ENCODE results near the gene PIM3.
A peak's percentile ranks its signal among the peaks of the same experiment; 100 is the strongest.

Gene PIM3

GRCh38 chr22:49968313-49968830, 7.8 kb downstream of the PIM3 start:
- no peaks in the 10 kb centered on the region for H3K9me3 ChIP-seq (ENCODE audit: control insufficient read depth in 1 of 2, low read length in 2 of 2)
- no peaks in the 10 kb centered on the region for H3K27me3 ChIP-seq (ENCODE audit: control insufficient read depth in 1 of 2, insufficient read depth in 2 of 2, low read length in 2 of 2)
- H3K4me1 ChIP-seq (ENCODE audit: control insufficient read depth in 1 of 2, insufficient read depth in 2 of 2, low read length in 2 of 2) = peaks cover 33 to 46% of the 10 kb centered on the region in 2 donors
- H3K4me3 ChIP-seq (ENCODE audit: low read depth in 1 of 2, low read length in 2 of 2) = no peak overlapping the region
- no peak overlapping the region for H3K27ac ChIP-seq (ENCODE audit: low read depth, low read length)
- no peak overlapping the region for H3K9ac ChIP-seq (ENCODE audit: low read depth in 1 of 2, low read length in 2 of 2)
- H3K36me3 ChIP-seq (ENCODE audit: control insufficient read depth in 1 of 2, insufficient read depth in 2 of 2, low read length in 2 of 2) = peaks cover 4 to 6% of the 10 kb centered on the region in 2 donors

GRCh38 chr22:49968831-49969661, 8.5 kb downstream of the PIM3 start:
- peak overlapping the region in 1 of 2 donors; percentile 29 for H3K9ac ChIP-seq (ENCODE audit: low read depth in 1 of 2, low read length in 2 of 2)

GRCh38 chr22:49969751-49970527, 9.4 kb downstream of the PIM3 start:
- H3K4me3 ChIP-seq (ENCODE audit: low read depth in 1 of 2, low read length in 2 of 2) = peak overlapping the region in 1 of 2 donors; percentile 60
- H3K36me3 ChIP-seq (ENCODE audit: control insufficient read depth in 1 of 2, insufficient read depth in 2 of 2, low read length in 2 of 2) = no peaks in the 10 kb centered on the region
- peaks cover 30 to 36% of the 10 kb centered on the region in 2 donors for H3K4me1 ChIP-seq (ENCODE audit: control insufficient read depth in 1 of 2, insufficient read depth in 2 of 2, low read length in 2 of 2)
- peak overlapping the region; percentile 53 for H3K27ac ChIP-seq (ENCODE audit: low read depth, low read length)
- no peaks in the 10 kb centered on the region for H3K27me3 ChIP-seq (ENCODE audit: control insufficient read depth in 1 of 2, insufficient read depth in 2 of 2, low read length in 2 of 2)
- H3K9ac ChIP-seq (ENCODE audit: low read depth in 1 of 2, low read length in 2 of 2) = peak overlapping the region; percentile 6 to 29
- H3K9me3 ChIP-seq (ENCODE audit: control insufficient read depth in 1 of 2, low read length in 2 of 2) = no peaks in the 10 kb centered on the region

More at GRCh38 chr22:49968831-49969661, 8.5 kb downstream of the PIM3 start:
- peaks cover 31 to 39% of the 10 kb centered on the region in 2 donors for H3K4me1 ChIP-seq (ENCODE audit: control insufficient read depth in 1 of 2, insufficient read depth in 2 of 2, low read length in 2 of 2)
- no peaks in the 10 kb centered on the region for H3K27me3 ChIP-seq (ENCODE audit: control insufficient read depth in 1 of 2, insufficient read depth in 2 of 2, low read length in 2 of 2)
- no peaks in the 10 kb centered on the region for H3K9me3 ChIP-seq (ENCODE audit: control insufficient read depth in 1 of 2, low read length in 2 of 2)
- H3K4me3 ChIP-seq (ENCODE audit: low read depth in 1 of 2, low read length in 2 of 2) = no peak overlapping the region
- H3K27ac ChIP-seq (ENCODE audit: low read depth, low read length) = peak overlapping the region; percentile 50
- H3K36me3 ChIP-seq (ENCODE audit: control insufficient read depth in 1 of 2, insufficient read depth in 2 of 2, low read length in 2 of 2) = peaks cover 0 to 4% of the 10 kb centered on the region in 2 donors

GRCh38 chr22:49970528-49971231, 10.1 kb downstream of the PIM3 start:
- peak overlapping the region; percentile 86 for H3K27ac ChIP-seq (ENCODE audit: low read depth, low read length)
- no peaks in the 10 kb centered on the region for H3K27me3 ChIP-seq (ENCODE audit: control insufficient read depth in 1 of 2, insufficient read depth in 2 of 2, low read length in 2 of 2)
- peak overlapping the region; percentile 63 to 70 for H3K9ac ChIP-seq (ENCODE audit: low read depth in 1 of 2, low read length in 2 of 2)
- H3K4me3 ChIP-seq (ENCODE audit: low read depth in 1 of 2, low read length in 2 of 2) = peak overlapping the region; percentile 53 to 60
- H3K36me3 ChIP-seq (ENCODE audit: control insufficient read depth in 1 of 2, insufficient read depth in 2 of 2, low read length in 2 of 2) = no peaks in the 10 kb centered on the region
- H3K4me1 ChIP-seq (ENCODE audit: control insufficient read depth in 1 of 2, insufficient read depth in 2 of 2, low read length in 2 of 2) = peaks cover 33 to 36% of the 10 kb centered on the region in 2 donors
- no peaks in the 10 kb centered on the region for H3K9me3 ChIP-seq (ENCODE audit: control insufficient read depth in 1 of 2, low read length in 2 of 2)

DNA sequence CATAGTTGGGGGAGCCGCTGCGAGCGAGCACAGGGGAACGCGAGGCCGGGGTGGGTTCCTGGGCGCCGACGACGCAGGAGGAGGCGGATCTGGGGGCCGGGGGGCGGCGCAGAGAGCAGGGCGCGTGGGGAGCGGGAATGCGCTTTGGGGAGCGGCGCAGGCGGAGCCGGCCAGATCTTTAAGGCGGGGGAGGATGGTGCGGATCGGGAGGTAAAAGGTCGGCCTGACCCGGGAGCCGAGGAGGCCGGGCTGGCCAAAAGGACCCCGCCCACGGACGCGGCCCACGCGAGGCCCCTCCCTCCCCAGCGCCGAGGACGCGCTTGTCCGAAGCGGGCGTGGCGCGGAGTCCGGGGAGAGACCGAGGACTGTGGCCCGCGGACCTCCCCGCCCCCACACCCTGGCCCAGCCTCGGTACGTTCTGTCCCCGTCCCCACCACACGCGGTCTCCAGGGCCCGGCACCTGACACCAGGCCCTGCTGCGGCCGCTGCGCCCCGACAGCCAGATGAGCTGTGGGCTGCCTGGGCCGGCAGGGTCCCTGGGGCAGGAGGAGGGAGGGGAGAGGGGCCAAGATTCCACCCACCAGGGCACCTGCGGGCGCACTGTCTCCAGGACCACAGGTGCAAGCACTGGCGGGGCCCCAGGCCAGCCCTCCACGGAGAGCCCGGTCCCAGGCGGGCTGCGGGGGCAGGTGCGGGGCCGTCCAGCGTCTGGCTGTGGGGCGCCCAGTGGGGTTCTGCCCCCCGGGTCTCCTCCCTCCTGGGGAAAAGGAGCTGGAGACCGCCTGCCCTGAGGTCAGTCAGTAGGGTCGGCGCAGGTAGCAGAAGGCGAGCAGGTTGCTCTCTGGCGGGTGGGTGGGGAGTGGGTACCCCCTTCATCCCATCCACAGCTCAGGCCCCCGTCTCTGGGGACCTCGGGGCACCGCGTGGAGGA, 10.9 kb downstream of the PIM3 start:
- Histone ChIP-seq H3K36me3 (ENCODE audit: control insufficient read depth in 1 of 2, insufficient read depth in 2 of 2, low read length in 2 of 2) (no peaks in the 10 kb centered on the region), H3K9me3 (ENCODE audit: control insufficient read depth in 1 of 2, low read length in 2 of 2) (no peaks in the 10 kb centered on the region), H3K27ac (ENCODE audit: low read depth, low read length) (peak overlapping the region; percentile 86), H3K4me3 (ENCODE audit: low read depth in 1 of 2, low read length in 2 of 2) (peak overlapping the region; percentile 53 to 60), H3K27me3 (ENCODE audit: control insufficient read depth in 1 of 2, insufficient read depth in 2 of 2, low read length in 2 of 2) (no peaks in the 10 kb centered on the region), H3K4me1 (ENCODE audit: control insufficient read depth in 1 of 2, insufficient read depth in 2 of 2, low read length in 2 of 2) (peaks cover 27 to 31% of the 10 kb centered on the region in 2 donors), H3K9ac (ENCODE audit: low read depth in 1 of 2, low read length in 2 of 2) (peak overlapping the region; percentile 63 to 70)

DNA sequence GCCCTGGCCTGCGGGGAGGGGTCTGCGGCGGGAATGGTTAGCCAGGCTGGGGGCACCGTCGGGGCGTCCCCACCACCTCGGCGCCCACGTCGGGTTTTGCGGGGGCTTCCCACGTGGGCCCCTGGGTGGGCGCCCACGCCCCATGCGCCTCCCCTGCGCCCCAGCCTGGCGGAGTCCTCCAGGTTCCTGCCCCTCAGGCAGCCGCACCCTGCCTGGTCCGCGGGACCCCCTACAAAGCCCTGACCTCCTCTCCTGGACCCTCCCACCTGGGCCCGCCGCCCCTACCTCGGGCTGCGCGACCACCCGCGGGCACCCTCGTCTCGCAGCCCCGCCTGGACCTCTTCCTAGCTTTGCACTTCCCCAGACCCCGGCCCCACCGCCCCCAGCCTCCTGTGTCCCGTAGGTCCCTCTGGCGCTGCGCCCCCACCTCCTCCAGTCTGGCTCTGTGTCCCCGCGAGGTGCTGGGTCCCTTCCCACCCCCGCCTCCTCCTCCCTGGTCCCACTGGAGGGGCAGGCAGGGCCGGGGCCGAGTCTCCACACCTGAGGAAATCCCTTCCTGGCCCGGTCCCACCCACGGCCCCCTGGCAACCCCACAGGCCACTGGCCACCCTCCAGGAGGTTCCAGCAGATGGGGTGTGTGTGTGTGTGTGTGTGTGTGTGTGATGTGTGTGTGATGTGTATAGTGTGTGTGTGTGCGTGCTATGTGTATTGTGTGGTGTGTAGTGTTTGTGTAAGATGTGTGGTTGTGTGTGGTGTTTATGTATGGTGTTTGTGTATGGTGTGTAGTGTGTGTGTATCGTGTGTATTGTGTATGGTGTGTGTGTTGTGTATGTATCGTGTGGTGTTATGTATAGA, 11.8 kb downstream of the PIM3 start:
- Histone ChIP-seq H3K4me3 (ENCODE audit: low read depth in 1 of 2, low read length in 2 of 2) (no peak overlapping the region), H3K27me3 (ENCODE audit: control insufficient read depth in 1 of 2, insufficient read depth in 2 of 2, low read length in 2 of 2) (no peaks in the 10 kb centered on the region), H3K9ac (ENCODE audit: low read depth in 1 of 2, low read length in 2 of 2) (peak overlapping the region; percentile 63 to 70), H3K36me3 (ENCODE audit: control insufficient read depth in 1 of 2, insufficient read depth in 2 of 2, low read length in 2 of 2) (no peaks in the 10 kb centered on the region), H3K9me3 (ENCODE audit: control insufficient read depth in 1 of 2, low read length in 2 of 2) (no peaks in the 10 kb centered on the region), H3K4me1 (ENCODE audit: control insufficient read depth in 1 of 2, insufficient read depth in 2 of 2, low read length in 2 of 2) (peaks cover 21 to 22% of the 10 kb centered on the region in 2 donors), H3K27ac (ENCODE audit: low read depth, low read length) (no peak overlapping the region)

DNA sequence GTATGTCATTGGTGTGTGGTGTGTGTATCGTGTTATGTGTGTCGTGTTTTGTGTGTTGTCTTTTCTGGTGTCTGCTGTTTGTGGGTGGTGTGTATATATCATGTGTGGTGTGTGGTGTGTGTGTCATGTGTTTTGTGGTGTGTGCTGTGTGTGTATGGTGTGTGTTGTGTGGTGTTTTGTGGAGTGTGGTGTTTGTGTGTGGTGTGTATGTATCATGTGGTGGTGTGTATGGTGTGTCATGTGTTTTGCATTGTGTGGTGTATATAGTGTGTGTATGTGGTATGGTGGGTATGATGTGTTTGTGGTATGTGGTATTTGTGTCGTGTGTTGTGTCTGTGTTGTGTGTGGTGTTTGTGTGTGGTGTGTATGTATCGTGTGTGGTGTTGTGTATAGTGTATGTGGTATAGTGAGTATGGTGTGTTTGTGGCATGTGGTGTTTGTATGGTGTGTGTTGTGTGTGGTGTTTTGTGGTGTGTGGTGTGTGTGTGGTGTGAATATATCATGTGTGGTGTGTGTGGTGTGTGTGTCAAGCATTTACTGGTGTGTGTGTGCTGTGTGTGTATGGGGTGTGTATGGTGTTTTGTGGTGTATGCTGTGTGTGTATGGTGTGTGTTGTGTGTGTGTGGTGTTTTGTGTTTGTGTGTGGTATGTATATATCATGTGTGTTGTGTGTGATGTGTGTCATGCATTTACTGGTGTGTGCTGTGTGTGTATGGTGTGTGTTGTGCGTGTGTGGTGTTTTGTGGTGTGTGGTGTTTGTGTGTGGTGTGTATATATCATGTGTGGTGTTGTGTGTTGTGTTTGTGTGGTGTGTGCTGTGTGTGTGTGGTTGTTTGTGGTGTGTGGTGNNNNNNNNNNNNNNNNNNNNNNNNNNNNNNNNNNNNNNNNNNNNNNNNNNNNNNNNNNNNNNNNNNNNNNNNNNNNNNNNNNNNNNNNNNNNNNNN, 12.7 kb downstream of the PIM3 start:
- H3K9me3 ChIP-seq (ENCODE audit: control insufficient read depth in 1 of 2, low read length in 2 of 2) = no peaks in the 10 kb centered on the region

More for the DNA sequence above, 12.7 kb downstream of the PIM3 start:
- Histone ChIP-seq H3K9ac (ENCODE audit: low read depth in 1 of 2, low read length in 2 of 2) (no peak overlapping the region), H3K4me3 (ENCODE audit: low read depth in 1 of 2, low read length in 2 of 2) (no peak overlapping the region), H3K27me3 (ENCODE audit: control insufficient read depth in 1 of 2, insufficient read depth in 2 of 2, low read length in 2 of 2) (no peaks in the 10 kb centered on the region), H3K4me1 (ENCODE audit: control insufficient read depth in 1 of 2, insufficient read depth in 2 of 2, low read length in 2 of 2) (peaks cover 13 to 22% of the 10 kb centered on the region in 2 donors), H3K36me3 (ENCODE audit: control insufficient read depth in 1 of 2, insufficient read depth in 2 of 2, low read length in 2 of 2) (no peaks in the 10 kb centered on the region), H3K27ac (ENCODE audit: low read depth, low read length) (no peak overlapping the region)
